Lower leg skin (tissue), 4 donors: Measurements from ENCODE around the gene BIN1. TPM values are rescaled to one million over a fixed set of nuclear protein-coding genes. Genes with fewer than 3 reads are reported as not detected.

ENCODE experiments used
- DNase-seq, 2 donors: peaks; one replicate each; pipeline ENCODE4 v3.0.0-alpha.2; 2019; ENCODE audit warnings: low spot score in 2 of 2
- H3K4me3 ChIP-seq: fragments of 200-600 bp; sonication (generic); 2 replicates; pipeline ENCODE4 v1.5.1; 2017; ENCODE audit warnings: mild to moderate bottlenecking, low read depth; ENCODE audit not compliant: poor library complexity, severe bottlenecking
- POLR2A ChIP-seq, 2 donors: fragments of 450-650 bp; IDR thresholded peaks; one replicate each; pipeline ENCODE4 v1.6.1; 2016 to 2017; ENCODE audit warnings: antibody characterized with exemption in 2 of 2, mild to moderate bottlenecking in 1 of 2, moderate library complexity in 1 of 2
- WGBS, 2 donors: methylation state at CpG; one replicate each; pipeline ENCODE4 v1.1.5; 2018; 5-methylcytosine and 5-hydroxymethylcytosine counted together
- intact Hi-C: fragments of 100-400 bp; cut with DNase I; formaldehyde crosslinking; loops from one replicate; pipeline ENCODE4 v1.15.0; 2023; ENCODE audit warnings: low total_unique reads
- total RNA-seq, 4 donors: library from RNA; depleted of rRNA; stranded (reverse); fragments of >200 nt; gene quantifications; one replicate each; pipeline ENCODE4 v1.1.0, GENCODE V29; 2016
- TF ChIP-seq, protein P1 (sequence below), 3 donors: fragments of 450-650 bp; IDR thresholded peaks; one replicate each; pipeline ENCODE4 v1.5.1; 2016; ENCODE audit warnings: antibody characterized with exemption in 3 of 3, mild to moderate bottlenecking in 3 of 3, moderate library complexity in 2 of 3

Gene BIN1
- total RNA-seq, 4 donors from 2014 or later, result 8.4 to 18.2 (median 9.8) TPM

DNA sequence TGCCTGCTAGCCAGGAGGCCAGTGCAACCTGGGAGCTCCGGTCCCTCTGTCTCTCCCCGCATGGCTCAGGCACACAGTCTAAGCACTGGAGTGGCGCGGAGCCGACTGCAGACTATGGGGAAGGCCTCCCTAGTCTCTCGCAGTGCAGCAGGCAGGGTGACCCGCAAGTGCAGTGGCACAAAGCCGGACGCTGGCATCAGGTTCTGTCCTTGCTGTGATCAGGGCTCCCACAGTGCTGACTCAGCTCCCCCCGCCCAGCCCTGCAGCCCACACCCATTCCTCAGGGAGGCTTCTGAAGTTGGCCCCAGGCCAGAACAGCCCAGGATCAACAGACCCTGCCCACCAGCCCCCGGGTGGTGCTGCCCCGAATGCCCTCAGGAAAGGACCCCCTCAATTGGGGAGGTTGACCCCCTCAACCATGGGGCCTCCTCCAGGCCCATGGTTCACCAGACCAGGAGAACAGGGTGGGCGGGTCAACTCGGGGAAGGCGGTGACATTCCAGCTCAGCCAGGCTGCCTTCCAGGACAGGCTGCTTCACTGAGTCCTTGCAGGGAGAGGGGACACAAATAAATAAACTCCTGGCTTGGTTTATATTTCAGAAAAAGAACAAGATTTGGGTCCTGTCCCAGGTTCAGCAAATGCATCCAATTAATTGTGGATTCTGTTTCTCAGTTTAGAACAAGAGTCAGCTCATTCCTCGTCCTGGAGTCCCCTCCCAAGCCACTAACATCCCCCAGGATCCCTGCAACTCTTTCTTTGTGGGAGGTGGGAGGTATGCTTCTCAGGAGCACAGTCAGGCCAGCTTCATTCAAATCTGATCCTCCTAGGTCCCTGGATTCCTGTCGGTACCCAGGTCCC lies 12.2 kb downstream of the BIN1 start:
- no peak overlapping the region for H3K4me3 ChIP-seq
- intact Hi-C loops, result no loop called here
- WGBS, 2 donors, result 39 to 48% methylated on average over 12 to 15 of the region's 17 CpGs
- TF ChIP-seq, protein P1, sequence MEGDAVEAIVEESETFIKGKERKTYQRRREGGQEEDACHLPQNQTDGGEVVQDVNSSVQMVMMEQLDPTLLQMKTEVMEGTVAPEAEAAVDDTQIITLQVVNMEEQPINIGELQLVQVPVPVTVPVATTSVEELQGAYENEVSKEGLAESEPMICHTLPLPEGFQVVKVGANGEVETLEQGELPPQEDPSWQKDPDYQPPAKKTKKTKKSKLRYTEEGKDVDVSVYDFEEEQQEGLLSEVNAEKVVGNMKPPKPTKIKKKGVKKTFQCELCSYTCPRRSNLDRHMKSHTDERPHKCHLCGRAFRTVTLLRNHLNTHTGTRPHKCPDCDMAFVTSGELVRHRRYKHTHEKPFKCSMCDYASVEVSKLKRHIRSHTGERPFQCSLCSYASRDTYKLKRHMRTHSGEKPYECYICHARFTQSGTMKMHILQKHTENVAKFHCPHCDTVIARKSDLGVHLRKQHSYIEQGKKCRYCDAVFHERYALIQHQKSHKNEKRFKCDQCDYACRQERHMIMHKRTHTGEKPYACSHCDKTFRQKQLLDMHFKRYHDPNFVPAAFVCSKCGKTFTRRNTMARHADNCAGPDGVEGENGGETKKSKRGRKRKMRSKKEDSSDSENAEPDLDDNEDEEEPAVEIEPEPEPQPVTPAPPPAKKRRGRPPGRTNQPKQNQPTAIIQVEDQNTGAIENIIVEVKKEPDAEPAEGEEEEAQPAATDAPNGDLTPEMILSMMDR (IDR thresholded peaks at IDR 0.05), result no peak
- no peak for TF ChIP-seq POLR2A (IDR thresholded peaks at IDR 0.05)
- DNase-seq, result peak; percentile 58 to 94

DNA sequence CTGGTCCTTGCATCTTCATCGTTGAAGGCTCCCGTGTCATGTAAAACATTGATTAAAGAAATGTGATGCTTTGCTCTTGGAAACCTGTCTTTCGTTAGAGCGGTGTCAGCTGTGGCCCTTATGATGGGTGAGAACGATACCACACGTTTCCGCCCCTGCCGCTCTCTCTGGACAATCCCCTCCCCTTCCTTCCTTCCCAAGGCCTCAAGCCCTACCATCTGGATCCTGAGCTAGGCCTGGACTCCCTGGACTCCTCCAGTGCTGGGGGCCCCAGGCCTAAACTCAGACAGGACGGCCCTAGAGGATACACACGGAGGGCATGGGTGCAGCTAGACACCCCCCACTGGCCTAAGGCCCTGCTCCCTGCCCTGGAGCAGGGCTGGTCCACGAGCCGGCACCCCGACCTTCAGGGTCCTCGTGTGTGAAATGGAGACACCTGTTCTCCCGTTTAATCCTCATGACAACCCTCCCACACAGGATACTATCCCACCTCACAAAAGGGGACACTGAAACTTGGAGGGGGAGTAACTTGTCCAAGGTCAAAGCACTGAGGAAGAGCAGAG lies 13.2 kb downstream of the BIN1 start:
- intact Hi-C loops, result no loop called here
- 74 to 87% methylated on average over 11 to 15 of the region's 15 CpGs for WGBS, 2 donors
- TF ChIP-seq, protein P1 (IDR thresholded peaks at IDR 0.05), result no peak
- TF ChIP-seq POLR2A (IDR thresholded peaks at IDR 0.05), result no peak

DNA sequence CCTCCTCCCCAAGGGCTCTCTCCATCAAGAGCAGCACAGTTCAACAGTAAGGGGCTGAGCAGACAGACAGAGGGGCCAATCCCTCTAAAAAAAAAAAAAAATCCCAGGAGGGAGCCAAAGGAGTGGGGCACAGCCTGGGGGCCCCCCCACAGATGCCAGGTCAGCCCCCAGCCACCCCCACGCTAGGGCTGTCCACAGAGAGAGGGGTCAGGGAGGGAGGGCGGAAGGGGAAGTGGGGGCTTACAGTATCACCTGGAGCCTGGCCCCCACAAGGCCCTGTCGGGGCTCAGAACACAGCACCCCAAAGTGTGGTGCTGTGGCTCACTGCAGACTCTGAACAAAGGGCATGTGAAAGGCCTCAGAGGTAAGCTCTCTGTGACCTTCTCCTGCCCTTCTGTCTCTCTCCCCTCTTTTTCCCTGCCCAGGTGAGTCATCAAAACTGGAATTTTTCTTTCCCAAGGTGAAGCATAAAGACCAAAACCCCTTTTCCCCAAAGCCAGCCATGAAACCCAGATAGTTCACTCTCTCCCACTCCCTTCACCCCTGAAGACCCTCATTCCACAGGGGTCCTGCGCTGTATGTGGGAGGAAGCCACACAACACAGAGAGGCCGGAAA lies 13.9 kb downstream of the BIN1 start:
- no peak for TF ChIP-seq POLR2A (IDR thresholded peaks at IDR 0.05)
- TF ChIP-seq, protein P1 (IDR thresholded peaks at IDR 0.05), result no peak
- 89 to 93% methylated on average over 5 of the region's 5 CpGs for WGBS, 2 donors

More for the DNA sequence above, 13.2 kb downstream of the BIN1 start:
- H3K4me3 ChIP-seq, result no peak overlapping the region
- no peak for DNase-seq

DNA sequence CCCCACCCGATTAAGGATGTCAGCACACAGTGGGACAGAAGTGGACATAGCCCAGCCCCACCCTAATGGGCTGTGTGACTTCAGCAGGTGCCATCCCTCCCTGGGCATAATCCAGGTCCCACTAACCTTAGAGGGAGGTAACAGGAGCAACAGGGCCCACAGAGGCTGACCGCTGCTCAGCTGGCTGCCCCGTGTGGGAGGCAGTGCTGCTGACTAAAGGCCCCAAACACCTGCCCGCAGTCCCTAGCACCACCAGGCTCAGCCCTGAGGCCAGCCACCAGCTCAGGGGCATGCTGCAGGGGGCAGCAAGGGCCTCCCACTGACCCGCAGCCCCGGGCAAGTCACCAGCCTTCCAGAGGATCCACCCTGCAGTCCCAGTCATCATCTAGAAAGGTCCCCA lies 14.6 kb downstream of the BIN1 start:
- H3K4me3 ChIP-seq, result no peak overlapping the region
- DNase-seq, result no peak
- no peak for TF ChIP-seq POLR2A (IDR thresholded peaks at IDR 0.05)
- WGBS, 2 donors, result 89 to 95% methylated on average over 1 to 6 of the region's 6 CpGs
- intact Hi-C loops, result no loop called here

More for the DNA sequence above, 13.9 kb downstream of the BIN1 start:
- no peak overlapping the region for H3K4me3 ChIP-seq
- no peak for DNase-seq
- intact Hi-C loops, result no loop called here

DNA sequence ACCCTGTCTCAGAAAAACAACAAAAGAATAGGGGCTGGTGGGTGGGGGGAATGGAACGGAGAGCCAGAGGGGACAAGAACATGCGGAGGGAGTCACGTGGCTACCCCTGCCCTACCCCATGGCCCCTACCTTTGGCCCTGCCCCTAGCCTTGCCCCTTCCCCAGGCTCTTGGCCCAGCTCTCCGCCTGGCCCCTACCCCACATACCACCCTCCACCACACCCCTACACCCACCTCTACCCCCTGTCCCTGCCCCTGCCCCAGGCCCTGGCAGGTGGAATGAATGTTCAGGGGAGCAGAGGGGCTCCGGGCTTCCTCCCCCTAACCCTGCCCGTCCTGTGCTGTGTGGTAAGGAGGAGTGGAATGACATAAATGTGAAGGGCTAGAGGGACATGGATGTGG lies 15.1 kb downstream of the BIN1 start:
- no peak overlapping the region for H3K4me3 ChIP-seq
- DNase-seq, result no peak
- WGBS, 2 donors, result 85 to 90% methylated on average over 6 of the region's 6 CpGs
- intact Hi-C loops, result no loop called here
- TF ChIP-seq, protein P1 (IDR thresholded peaks at IDR 0.05), result no peak
- no peak for TF ChIP-seq POLR2A (IDR thresholded peaks at IDR 0.05)

DNA sequence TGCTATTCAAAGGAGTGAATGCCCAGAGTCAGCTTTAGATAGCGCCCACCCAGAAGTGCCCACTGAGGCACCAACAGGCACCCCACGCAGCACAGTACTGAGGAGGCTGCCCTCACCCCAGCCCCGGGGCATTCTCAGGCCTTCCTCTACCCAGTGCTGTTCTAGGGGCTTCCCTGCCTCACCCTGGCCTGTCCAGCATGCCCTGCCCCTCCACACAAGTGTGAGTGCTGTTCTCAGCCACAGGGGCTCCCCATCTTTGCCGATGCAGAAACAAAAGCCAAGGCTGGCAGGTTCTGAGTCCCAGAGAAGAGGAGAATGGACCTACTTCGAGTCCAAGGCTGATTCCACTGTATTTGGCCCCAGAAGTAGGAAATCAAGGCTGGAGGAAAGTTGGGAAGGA lies 15.8 kb downstream of the BIN1 start:
- DNase-seq, result no peak
- H3K4me3 ChIP-seq, result no peak overlapping the region
- 92 to 94% methylated on average over 5 of the region's 5 CpGs for WGBS, 2 donors
- intact Hi-C loops, result no loop called here
- TF ChIP-seq, protein P1 (IDR thresholded peaks at IDR 0.05), result no peak
- TF ChIP-seq POLR2A (IDR thresholded peaks at IDR 0.05), result no peak
